Glutamatergic neuron (in vitro differentiated cells): ENCODE data around the gene FOXE3. TPM values are rescaled to one million over a fixed set of nuclear protein-coding genes. Genes with fewer than 3 reads are reported as not detected.

Experiments
- DNase-seq: peaks from one replicate; pipeline ENCODE4 v3.0.0; 2022
- H3K27ac Mint-ChIP-seq: one replicate; pipeline ENCODE4 v1.8.0; 2020; ENCODE audit warnings: mild to moderate bottlenecking, mixed read lengths, inconsistent platforms; ENCODE audit not compliant: unreplicated experiment
- H3K27me3 Mint-ChIP-seq: one replicate; pipeline ENCODE4 v1.8.0; 2020; ENCODE audit warnings: mild to moderate bottlenecking, moderate library complexity, mixed read lengths, inconsistent platforms; ENCODE audit not compliant: unreplicated experiment
- H3K36me3 Mint-ChIP-seq: one replicate; pipeline ENCODE4 v1.8.0; 2020; ENCODE audit warnings: mild to moderate bottlenecking, mixed read lengths, inconsistent platforms; ENCODE audit not compliant: unreplicated experiment
- H3K4me1 Mint-ChIP-seq: one replicate; pipeline ENCODE4 v1.8.0; 2020; ENCODE audit warnings: mild to moderate bottlenecking, low read depth, mixed read lengths, inconsistent platforms; ENCODE audit not compliant: unreplicated experiment
- H3K4me3 Mint-ChIP-seq: one replicate; pipeline ENCODE4 v1.8.0; 2020; ENCODE audit warnings: mild to moderate bottlenecking, mixed read lengths, inconsistent platforms; ENCODE audit not compliant: unreplicated experiment
- H3K9me3 Mint-ChIP-seq: one replicate; pipeline ENCODE4 v1.8.0; 2020; ENCODE audit warnings: mild to moderate bottlenecking, moderate library complexity, mixed read lengths, inconsistent platforms; ENCODE audit not compliant: unreplicated experiment
- CTCF ChIP-seq: fragments of 200-600 bp; sonication (generic); IDR thresholded peaks from one replicate; pipeline ENCODE4 v1.5.0; 2021; ENCODE audit not compliant: partially characterized antibody, unreplicated experiment
- total RNA-seq: library from RNA; stranded (reverse); fragmentation: NEBNext Ultra II Directional; extraction: Animal tissue kit (Norgen Biotek cat#: 25700); gene quantifications from one replicate; pipeline ENCODE4 v1.2.1, GENCODE V29; 2021; ENCODE audit not compliant: unreplicated experiment

The FOXE3 gene
- total RNA-seq, 1 donor from 2014 or later = not detected

DNA sequence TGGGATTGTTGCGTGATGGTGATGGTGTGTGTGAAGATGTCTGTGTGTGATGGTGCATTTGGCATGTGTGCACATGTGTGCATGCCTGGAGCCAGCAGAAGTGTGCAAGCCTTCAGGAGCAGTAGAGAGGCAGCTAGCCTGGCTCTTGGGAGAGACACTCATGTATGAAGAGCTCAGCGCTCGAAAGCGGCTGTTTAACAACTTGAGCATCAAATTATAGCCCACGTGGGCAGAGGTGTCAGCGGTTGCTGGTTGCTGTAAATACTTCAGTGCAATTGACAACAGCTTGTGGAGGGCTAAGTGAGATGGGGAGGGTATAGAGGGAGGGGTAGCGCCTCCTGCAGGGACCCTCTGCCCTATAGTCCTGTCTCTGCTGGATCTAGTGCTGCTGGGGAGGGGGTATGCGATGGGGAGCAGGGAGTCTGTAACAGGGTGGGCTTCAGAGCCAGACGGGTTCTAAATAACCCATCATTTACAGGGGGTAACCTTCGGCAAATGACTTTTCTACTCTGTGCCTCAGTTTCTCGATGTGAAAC lies 43.2 kb downstream of the FOXE3 start:
- no peak overlapping the region for H3K4me3 Mint-ChIP-seq

GRCh38 chr1:47460040-47460439 lies 44.0 kb downstream of the FOXE3 start:
- Mint-ChIP-seq H3K4me3 (no peak overlapping the region), H3K9me3 (no peaks in the 10 kb centered on the region)
- no peak for DNase-seq

More for the DNA sequence above, 43.2 kb downstream of the FOXE3 start:
- DNase-seq = no peak
- Mint-ChIP-seq H3K27ac (no peak overlapping the region), H3K9me3 (no peaks in the 10 kb centered on the region), H3K27me3 (peaks cover 8% of the 10 kb centered on the region), H3K4me1 (no peaks in the 10 kb centered on the region), H3K36me3 (no peaks in the 10 kb centered on the region)
- TF ChIP-seq CTCF = no peak

GRCh38 chr1:47460456-47460855 lies 44.4 kb downstream of the FOXE3 start:
- H3K27ac Mint-ChIP-seq = no peak overlapping the region

More at GRCh38 chr1:47460040-47460439, 44.0 kb downstream of the FOXE3 start:
- no peak for TF ChIP-seq CTCF
- H3K4me1 Mint-ChIP-seq = no peaks in the 10 kb centered on the region
- H3K27ac Mint-ChIP-seq = no peak overlapping the region
- no peaks in the 10 kb centered on the region for H3K36me3 Mint-ChIP-seq
- peaks cover 8% of the 10 kb centered on the region for H3K27me3 Mint-ChIP-seq

DNA sequence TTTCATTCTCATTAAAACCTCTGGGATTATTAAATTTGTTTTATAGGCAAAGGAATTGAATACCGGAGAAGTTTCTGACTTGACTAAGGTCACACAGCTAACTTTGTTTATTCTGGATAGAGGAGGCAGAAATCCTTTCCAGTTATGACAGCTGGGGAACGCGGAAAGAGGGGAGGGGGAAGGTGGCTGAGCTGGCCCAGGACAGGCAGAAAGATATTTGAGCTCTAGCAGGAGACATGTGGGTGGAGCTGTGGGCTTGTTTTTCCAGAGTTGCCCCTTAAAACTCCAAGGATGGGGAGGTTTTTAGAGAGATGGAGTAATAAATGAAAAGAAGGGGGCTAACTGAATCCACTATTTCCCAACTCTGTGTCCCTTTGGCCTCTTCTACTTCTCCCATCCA lies 49.5 kb downstream of the FOXE3 start:
- Mint-ChIP-seq H3K4me1 (no peaks in the 10 kb centered on the region), H3K36me3 (no peaks in the 10 kb centered on the region), H3K27me3 (peaks cover 3% of the 10 kb centered on the region), H3K27ac (no peak overlapping the region), H3K9me3 (no peaks in the 10 kb centered on the region), H3K4me3 (no peak overlapping the region)
- no peak for DNase-seq
- no peak for TF ChIP-seq CTCF

More at GRCh38 chr1:47460456-47460855, 44.4 kb downstream of the FOXE3 start:
- Mint-ChIP-seq H3K27me3 (peaks cover 8% of the 10 kb centered on the region), H3K4me1 (no peaks in the 10 kb centered on the region), H3K4me3 (no peak overlapping the region), H3K36me3 (no peaks in the 10 kb centered on the region), H3K9me3 (no peaks in the 10 kb centered on the region)
- no peak for TF ChIP-seq CTCF
- DNase-seq = no peak

Other genes with a start within 250 kb of the FOXE3 start
- gene PDZK1IP1, start 226.2 kb upstream of the FOXE3 start, total RNA-seq = not detected
- 2.1 TPM for gene TAL1, start 184.1 kb upstream of the FOXE3 start, total RNA-seq
- 5.4 TPM for gene STIL, start 102.1 kb upstream of the FOXE3 start, total RNA-seq
- 60.4 TPM for gene CMPK1, start 82.5 kb upstream of the FOXE3 start, total RNA-seq
- not detected for gene FOXD2, start 21.8 kb downstream of the FOXE3 start, total RNA-seq